GM19043 (cell line): ENCODE measurements around the gene ATE1.
"Not testable (repeated sequence)": the region's sequence is repeated elsewhere in the genome, so short reads cannot be mapped to it uniquely, and the experiment has no call there.

Experiments
- ATAC-seq: cut with Tn5 transposase; IDR thresholded peaks from one replicate; pipeline ENCODE4 v1.9.1; 2021; ENCODE audit warnings: low read depth; ENCODE audit not compliant: unreplicated experiment

Gene ATE1

GRCh38 chr10:121927841-121928527, at the start of gene ATE1:
Gene ATE1, minus strand, starts transcription at chr10:121928031. Its CDS starts 82 bp downstream, at chr10:121927949.
- ATAC-seq = peak; percentile 72

- ATAC-seq = no peak
Observed at GRCh38 chr10:121976607-121977006, 48.8 kb upstream of the ATE1 start.

GRCh38 chr10:121975295-121976086, 47.7 kb upstream of the ATE1 start:
- ATAC-seq = no peak

DNA sequence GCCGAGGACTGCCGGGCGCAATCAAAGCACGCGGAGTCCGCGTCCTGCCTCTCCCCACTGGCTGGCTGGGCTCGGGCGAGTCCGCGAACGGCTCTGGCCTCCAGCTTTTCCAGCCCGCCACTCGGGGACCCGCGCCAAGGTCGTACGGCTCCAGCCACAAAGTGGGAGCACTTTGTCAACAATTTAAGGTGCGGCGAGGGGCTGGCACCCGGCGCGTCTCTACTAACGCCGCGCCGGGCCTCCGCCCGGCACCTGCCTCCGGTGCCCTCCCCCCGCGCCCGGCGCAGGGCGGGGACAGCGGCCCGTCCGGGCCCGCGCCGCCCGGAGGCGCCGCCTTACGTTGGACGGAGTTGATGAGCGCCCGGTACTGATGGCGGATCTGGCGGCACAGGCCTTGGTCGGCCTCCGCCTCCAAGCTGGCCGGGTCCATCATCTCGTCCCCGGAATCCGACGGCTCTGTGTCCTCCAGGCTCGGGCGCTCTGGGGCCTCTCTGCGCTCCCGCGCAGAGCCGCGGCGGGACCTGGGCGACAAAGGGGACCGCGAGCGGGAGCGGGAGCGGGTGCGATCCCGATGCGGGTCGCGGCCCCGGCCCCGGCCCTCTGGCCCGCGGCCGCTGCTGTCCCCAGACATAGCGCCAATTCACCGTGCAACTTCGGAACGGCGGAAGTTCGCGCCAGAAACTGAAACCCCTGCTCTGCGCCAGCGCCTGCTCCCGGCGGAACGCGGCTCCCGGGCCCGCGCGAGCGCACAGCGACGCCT, 46.9 kb upstream of the ATE1 start, which contains the start of gene NSMCE4A:
NSMCE4A (minus strand) TSS at position 683 of the 760 bp plus-strand sequence; CDS start at position 631, 52 bp downstream.
- peak; percentile 83 for ATAC-seq

- no peak for ATAC-seq
Observed at GRCh38 chr10:121974019-121974534, 46.2 kb upstream of the ATE1 start.

DNA sequence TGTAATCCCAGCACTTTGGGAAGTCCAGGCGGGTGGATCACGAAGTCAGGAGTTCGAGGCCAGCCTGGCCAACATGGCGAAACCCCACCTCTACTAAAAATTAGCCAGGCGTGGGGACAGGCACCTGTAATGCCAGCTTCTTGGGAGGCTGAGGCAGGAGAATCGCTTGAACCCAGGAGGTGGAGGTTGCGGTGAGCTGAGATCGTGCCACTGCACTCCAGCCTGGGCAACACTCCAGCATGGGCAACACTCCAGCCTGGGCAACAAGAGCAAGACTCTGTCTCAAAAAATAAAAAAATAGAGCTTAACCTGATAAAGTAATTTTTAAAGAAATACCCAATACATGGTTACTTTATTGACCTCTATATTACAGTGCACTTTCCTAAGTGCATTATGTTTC, 41.3 kb upstream of the ATE1 start:
- not testable (repeated sequence) for ATAC-seq

DNA sequence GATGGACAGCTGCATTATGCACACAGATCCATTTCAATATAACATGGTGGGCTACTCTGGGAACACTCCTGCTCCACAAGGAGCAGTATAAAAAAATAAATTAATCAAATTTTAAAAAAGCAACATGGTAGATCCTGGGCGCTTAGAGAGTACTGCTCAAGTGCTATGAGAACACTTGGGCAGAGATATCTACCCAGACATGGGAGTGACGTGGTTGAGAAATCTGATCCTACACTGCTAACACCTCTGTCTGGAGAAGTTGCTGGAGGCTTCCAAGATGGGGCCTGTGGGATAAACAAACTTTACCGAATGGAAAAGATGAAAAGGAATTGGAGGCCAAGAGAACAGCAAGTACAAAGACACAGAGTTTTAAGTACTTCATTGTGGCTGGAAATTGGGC, 38.2 kb upstream of the ATE1 start:
- no peak for ATAC-seq

- no peak for ATAC-seq
Observed at GRCh38 chr10:121961456-121961855, 33.6 kb upstream of the ATE1 start.

GRCh38 chr10:121959671-121960070, 31.8 kb upstream of the ATE1 start:
- ATAC-seq = no peak

- ATAC-seq = no peak
Observed at GRCh38 chr10:121956111-121957061, 28.6 kb upstream of the ATE1 start.

GRCh38 chr10:121952226-121952625, 24.4 kb upstream of the ATE1 start:
- no peak for ATAC-seq

DNA sequence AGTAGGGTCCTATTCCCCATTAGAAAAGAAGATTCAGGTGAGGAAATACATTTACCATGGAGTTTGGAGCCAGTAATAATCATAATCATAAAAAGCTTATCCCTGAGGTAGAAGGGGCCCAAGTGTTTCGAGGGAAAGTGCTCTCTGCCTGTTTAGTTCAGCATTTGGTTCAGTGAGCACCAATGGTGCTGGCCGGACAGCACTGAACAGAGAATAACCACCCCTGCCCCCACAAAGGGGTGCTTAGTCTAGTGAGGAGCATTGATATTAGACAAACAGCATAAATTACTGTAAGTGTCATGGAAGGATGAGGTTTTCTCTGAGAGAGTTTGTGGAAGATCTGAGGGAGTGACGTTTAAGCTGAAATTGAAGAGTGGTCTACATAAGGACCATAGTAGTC, 21.6 kb upstream of the ATE1 start:
- no peak for ATAC-seq

GRCh38 chr10:121949049-121949448, 21.2 kb upstream of the ATE1 start:
- no peak for ATAC-seq

DNA sequence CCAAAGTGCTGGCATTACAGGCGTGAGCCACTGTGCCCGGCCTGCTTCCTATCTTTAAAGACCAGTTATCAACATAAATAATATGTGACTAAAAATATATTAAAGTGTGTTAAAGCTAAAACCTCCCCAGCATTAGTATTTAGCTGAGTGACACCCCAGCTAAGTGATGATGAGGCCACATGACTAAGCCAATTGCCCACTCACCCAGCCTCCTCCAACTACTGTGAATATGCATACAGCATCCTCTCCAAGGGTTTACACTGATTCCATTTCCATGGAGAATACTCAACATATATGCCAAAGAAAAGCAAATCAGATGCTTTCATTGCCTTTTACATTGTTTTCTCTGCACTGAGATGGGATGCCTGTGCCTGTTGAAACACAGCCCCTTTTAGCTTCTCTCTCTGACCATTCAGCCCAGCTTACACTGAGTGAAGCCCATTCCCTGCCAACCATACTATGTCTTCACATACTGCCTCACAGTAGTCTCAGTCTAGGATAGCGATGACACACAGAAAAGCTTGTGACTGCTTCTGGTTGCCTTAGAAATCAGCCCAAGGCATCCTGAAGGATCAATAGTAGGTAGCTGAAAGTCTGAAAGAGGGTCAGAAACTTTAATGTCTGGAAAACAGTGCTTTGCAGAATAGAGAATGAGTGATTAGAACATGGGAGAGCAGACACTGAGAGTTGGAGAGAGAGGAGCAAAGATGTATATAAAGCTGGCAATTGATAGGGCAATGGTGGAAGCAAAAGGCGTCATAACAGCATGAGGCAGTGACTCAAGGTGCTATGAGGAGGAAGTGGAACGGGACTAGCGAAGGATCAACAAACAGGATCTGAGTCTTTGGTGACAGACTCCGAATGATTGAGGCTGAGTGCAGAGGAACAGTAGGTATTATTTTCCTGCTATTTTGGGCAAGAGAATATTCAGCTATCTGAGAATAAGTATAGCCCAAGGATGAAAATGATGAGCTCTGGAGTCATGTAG, 19.8 kb upstream of the ATE1 start:
- no peak for ATAC-seq

DNA sequence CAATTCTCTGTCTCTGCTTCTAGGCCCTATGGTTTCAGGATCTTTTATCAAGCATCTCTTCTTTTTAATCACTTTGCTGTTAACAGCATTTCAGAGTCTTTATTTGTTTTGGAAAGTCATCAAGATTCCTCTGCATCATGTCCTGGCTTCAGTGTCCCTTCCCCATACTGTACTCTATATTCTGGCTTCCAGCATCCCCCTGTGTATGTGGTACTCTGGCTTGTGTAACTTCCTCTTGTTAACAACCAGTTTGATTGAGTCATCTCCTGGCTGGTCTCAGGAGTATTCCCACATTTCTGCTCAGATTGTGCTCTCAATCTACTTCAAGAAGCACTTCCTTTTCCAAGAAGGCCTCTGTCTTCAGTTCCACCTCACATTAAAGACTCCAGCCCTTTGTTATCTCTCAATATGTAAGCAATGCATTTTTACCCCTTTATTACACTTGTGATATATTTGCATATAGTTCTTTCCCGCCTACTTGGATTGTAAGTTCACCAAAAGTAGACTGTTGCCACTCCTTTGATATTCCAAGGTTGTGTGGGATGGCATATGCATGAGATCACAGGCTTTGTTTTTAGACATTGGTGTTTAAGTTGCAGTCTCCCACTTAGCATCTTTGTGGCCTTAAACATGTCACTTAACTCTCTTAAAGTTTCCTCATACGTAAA, 15.1 kb upstream of the ATE1 start:
- no peak for ATAC-seq

DNA sequence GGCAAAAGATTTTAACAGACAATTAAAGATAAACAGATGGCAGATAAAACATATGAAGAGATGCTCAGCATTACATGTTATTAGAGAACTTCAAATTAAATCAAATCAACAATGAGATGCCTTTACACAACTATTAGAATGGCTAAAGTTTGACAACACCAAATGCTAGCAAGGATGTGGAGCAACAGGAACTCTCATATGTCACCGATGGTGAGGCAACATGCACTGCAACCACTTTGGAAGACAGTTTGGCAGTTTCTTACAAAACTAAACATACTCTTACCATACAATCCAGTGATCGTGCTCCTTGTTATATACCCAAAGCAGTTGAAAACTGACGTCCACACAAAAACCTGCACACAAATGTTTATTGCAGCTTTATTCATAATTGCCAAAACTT, 13.7 kb upstream of the ATE1 start:
- ATAC-seq = no peak

- no peak for ATAC-seq
Observed at GRCh38 chr10:121936295-121936694, 8.5 kb upstream of the ATE1 start.

- ATAC-seq = no peak
Observed at GRCh38 chr10:121935702-121936101, 7.9 kb upstream of the ATE1 start.
